Eye (tissue), 1 donor: ENCODE measurements around the gene TSSK2.
"Not testable (repeated sequence)": the region's sequence is repeated elsewhere in the genome, so short reads cannot be mapped to it uniquely, and the experiment has no call there.

ENCODE experiments used
- DNase-seq: peaks from one replicate; pipeline ENCODE4 v3.0.0-alpha.2; 2015

Gene TSSK2

DNA sequence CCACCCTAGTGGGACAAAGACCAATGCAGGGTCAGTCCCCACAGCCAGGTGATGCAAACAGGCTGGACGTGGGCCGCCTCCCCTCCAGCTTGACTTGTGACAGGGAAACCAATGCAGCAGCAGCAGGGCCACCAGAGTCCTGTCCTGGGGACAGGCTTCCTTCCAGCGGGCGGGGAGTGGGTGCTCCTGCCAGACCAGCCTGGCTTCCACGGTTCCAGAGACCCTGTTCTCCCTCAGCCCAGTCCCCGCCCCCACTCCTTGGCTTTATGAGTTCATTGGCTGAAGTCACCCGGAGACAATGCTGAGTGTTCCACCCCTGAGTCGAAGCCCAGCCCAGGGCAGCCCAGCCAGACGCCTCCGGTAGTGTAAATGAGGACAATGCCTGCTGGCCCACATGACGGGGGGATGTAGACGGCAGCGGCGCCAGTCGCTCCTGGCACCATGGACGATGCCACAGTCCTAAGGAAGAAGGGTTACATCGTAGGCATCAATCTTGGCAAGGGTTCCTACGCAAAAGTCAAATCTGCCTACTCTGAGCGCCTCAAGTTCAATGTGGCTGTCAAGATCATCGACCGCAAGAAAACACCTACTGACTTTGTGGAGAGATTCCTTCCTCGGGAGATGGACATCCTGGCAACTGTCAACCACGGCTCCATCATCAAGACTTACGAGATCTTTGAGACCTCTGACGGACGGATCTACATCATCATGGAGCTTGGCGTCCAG, at the start of gene TSSK2:
TSSK2 (plus strand) TSS at position 350 of the 726 bp plus-strand sequence; CDS start at position 442, 92 bp downstream.
- no peak for DNase-seq

DNA sequence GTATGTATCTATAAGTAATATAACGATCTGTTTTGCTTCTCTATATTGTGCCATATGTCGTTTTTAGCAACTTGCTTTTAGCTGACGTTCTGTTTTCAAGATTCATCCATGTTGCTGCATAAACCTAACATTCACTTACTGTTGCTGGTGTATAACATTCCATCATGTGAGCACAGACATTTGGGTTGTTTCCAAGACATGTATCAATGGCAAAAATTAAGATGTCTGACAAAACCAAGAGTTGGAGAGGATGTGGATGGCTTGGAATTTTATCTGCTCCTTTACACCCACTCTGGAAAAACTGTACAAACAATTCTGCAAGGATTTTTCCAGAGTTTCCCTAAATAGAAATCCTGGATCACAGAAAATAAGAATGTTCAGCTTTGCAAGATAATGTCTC, 49.8 kb upstream of the TSSK2 start:
- DNase-seq: no peak

- DNase-seq: no peak
Observed at GRCh38 chr22:19082101-19082500, 49.0 kb upstream of the TSSK2 start.

DNA sequence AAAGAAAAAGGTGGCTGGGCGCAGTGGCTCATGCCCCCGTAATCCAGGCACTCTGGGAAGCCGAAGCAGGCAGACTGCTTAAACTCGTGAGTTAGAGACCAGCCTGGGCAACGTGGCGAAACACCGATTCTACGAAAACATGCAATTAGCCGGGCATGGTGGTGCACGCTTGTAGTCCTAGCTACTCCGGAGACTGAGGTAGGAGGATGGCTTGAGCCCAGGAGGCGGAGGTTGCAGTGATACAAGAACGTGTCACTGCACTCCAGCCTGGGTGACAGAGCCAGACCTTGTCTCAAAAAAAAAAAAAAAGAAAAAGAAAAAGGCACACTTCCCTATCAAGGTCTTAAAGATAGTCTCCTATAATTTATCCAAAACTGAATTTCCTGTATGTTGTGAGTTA, 48.3 kb upstream of the TSSK2 start:
- DNase-seq: no peak

GRCh38 chr22:19084126-19084525, 47.0 kb upstream of the TSSK2 start:
- DNase-seq: not testable (repeated sequence)

DNA sequence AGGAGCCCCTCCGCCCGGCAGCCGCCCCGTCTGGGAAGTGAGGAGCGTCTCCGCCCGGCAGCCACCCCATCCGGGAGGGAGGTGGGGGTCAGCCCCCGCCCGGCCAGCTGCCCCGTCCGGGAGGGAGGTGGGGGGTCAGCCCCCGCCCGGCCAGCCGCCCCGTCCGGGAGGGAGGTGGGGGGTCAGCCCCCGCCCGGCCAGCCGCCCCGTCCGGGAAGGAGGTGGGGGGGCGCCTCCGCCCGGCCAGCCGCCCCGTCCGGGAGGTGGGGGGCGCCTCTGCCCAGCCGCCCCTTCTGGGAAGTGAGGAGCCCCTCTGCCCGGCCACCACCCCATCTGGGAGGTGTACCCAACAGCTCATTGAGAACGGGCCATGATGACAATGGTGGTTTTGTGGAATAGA, 46.5 kb upstream of the TSSK2 start:
- not testable (repeated sequence) for DNase-seq

- DNase-seq: peak; percentile 23
Observed at GRCh38 chr22:19085233-19085718, 45.8 kb upstream of the TSSK2 start.

DNA sequence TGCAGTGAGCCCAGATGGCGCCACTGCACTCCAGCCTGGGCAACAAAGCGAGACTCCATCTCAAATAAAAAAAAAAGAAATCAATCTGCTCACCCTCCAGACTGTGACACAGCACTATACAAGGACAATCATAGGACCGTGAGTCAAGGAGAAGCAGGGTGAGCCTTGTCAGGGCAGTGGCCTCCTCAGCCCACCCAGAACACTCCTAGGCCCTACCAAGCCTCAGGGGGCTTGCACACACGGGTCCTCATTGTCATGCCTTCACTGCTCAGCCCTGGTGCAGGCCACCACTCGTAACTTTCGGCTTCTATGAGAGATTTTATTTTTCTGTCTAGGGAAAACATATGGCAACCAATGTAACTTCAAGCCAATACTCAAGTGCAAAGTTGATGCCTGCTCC, 44.7 kb upstream of the TSSK2 start:
- no peak for DNase-seq

- DNase-seq: no peak
Observed at GRCh38 chr22:19086896-19087295, 44.2 kb upstream of the TSSK2 start.

- DNase-seq: no peak
Observed at GRCh38 chr22:19088866-19089595, 42.1 kb upstream of the TSSK2 start.

- no peak for DNase-seq
Observed at GRCh38 chr22:19090183-19090582, 40.9 kb upstream of the TSSK2 start.

DNA sequence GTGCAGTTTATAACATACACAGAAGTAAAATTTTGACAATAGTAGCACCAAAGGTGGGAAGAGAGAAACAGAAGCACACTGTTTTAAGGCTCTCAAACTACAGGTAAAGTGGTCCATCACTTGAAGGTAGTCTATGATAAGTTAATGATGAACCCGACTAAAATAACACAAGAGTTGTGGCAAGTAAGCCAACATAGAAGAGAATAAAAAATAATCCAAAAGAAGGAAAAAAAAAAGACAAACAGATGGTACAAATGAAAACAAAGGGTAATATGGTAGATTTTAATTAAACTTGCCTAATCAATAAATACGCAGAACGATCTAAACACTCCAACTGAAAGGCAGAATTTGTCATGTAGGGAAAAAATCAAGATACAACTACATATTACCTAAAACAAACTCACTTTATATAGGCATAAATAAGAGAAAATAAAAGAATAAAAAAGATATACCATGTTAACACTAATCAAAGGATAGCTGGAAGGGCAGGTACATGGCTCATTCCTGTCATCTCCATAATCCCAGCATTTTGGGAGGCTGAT, 40.5 kb upstream of the TSSK2 start:
- no peak for DNase-seq

DNA sequence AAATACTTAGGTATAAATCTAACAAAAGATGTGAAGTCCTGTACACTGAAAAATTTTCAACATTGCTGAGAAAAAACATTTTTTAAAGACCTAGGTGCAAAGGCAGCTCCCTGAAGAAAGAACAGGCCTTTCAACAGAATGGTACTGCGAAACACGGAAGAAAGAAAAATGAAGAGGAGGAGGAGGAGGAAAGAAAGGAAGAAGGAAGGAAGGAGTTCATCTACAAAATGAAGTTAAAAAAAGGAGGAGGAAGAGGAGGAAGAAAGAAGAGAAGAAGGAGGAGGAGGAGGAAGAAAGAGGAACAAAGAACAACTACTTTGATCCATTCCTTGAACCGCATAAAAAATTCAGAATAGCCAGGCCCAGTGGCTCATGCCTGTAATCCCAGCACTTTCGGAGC, 38.4 kb upstream of the TSSK2 start:
- DNase-seq: no peak

DNA sequence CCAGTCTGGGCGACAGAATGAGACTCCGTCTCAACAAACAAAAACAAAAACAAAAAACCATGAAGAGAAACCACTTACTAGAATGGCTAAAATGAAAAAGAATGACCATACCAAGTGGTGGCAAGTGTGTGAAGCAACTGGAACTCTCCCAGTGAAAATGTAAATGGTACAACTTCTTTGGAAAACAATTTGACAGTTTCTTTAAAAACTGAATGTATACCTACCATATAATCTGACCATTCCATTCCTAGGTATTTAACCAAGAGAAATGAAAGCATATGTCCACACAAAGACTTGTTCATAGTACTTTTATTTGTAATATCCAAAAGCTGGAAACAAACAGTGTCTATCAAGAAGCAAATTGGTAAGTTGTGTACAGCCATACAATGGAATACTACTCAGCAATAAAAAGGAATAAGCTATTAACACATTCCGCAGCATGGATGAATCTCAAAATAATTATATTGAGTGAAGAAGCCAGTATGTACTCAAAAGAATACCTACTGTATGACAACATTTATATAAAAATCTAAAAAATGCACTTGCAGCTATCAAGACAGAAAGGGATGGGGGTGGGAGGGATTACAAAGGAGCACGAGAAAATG, 36.6 kb upstream of the TSSK2 start:
- DNase-seq: no peak

DNA sequence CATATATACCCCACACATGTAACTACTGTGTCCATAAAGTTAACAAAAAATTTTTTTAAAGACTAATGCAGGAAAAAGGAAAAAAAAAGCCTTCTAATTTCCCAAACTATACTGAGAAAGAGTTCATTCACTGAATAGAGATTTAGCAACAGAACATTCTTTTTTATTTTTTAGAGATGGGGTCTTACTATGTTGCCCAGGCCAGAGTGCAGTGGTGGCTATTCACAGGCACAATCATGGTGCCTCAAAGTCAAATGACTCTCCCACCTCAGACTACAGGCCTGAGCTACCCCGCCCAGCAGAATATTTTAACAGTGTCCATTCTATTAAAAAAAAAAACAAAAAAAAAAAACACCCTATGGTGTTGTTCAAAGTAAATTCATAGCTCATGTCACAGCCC, 34.6 kb upstream of the TSSK2 start:
- DNase-seq: no peak

DNA sequence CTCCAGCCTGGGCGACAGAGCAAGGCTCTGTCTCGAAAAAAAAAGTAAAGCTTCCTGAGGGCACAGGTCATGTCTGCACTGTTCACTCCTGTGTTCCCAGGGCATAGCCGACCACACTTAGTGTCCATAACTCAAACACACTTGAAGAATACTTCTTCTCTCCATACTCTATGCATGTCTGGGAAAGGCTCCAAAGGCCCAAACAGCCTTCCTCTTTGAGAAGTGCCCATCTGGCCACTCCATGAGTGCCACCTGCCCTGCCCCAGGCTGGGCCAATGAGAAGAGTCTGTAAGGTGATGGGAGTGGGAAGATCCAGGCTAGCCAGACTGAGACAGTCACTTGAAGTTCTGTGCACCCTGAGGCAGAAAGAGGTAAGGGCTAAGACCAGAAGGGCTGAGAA, 33.6 kb upstream of the TSSK2 start:
- no peak for DNase-seq

GRCh38 chr22:19098157-19098556, 33.0 kb upstream of the TSSK2 start:
- DNase-seq: peak; percentile 21

DNA sequence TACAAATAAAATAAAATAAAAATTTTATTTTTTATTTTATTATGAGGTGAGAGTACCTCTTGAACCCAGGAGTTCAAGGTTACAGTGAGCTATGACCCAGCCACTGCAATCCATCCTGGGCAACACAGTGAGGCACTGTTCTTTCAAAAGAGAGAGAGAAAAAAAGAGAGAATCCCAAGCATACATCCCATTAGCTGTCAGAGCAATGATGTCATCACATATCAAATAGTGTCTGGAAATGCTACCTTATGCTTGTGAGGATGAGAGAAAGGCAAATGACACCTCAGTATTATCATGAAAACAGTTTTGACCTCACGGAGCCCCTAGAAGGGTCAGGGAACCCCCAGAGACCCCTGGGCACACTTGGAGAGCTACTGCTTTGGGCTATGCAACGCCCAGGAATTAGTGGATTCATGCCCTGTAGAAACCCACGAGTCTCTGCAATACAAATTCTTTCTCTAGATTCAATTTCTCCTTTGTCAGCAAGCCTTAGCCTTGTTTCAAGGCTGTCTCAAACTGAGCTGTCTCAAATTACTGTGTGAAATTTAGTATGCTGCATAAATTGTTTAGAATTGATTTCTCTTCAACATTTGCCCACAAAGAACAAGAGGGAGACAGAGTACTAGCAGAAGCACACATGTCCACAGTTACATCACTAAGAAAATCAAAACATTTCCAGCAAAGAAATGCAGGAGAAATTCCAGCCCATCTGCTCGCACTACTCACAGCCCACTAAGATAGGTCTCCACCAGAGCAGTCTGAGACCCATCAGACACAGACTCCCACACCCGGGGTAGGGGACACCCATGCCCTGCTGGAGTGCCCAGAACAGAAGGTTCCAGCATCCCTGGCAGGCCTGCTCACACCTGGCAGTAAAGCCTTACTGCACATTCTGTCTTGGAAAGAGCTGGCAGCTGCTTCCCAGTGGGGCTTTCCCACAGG, 27.0 kb upstream of the TSSK2 start:
- DNase-seq: peak; percentile 54

DNA sequence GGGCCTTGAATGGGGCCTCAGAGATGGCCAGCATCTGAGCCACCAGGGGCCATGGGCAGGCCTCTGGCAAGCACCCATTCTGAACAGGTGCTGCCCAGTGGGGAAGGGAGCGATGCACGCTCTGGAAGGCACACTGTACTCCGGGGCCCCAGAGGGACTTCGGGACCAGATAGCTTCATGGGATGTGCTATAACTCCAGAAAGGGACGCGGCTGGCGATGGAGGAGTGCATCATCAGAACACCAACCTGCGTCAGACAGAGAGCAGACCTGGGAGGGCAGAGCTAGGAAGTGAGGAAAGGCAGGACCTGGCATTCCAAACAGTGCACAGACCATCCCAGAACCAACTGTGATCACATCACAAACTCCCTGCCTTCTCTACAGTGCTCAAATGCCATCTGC, 25.7 kb upstream of the TSSK2 start:
- no peak for DNase-seq

GRCh38 chr22:19105867-19106802, 25.0 kb upstream of the TSSK2 start:
- DNase-seq: no peak
